GM19372 (cell line): ENCODE data around the gene CCDC61.

Experiments used
- ATAC-seq: cut with Tn5 transposase; IDR thresholded peaks from one replicate; pipeline ENCODE4 v1.9.1; 2021; ENCODE audit warnings: mild to moderate bottlenecking, low read depth, moderate library complexity; ENCODE audit not compliant: unreplicated experiment

Gene CCDC61

GRCh38 chr19:45994998-45995714 is at the start of gene CCDC61:
CCDC61 (plus strand) TSS chr19:45995467; CDS start chr19:46003019, 7,552 bp downstream.
- ATAC-seq: peak; percentile 93

DNA sequence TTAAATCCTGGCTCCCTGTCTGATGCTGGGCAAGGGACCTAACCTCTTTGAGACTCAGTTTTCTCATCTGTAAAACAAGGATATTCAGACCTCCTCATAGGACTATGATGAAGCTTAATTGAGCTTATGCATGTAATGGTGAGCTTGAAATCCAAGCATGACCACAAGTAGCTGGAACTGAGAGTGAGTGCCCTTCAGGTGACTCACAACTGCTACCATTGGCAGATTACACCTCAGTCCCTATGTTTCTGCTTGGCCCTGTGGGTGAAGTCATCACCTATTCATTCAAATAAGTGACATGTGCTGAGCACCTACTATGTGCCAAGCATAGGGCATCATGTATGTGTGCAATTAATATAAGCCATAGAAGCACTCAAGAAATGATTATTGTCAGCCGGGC is 47.3 kb upstream of the CCDC61 start:
- no peak for ATAC-seq

GRCh38 chr19:45952341-45952685 is 43.0 kb upstream of the CCDC61 start:
- no peak for ATAC-seq

DNA sequence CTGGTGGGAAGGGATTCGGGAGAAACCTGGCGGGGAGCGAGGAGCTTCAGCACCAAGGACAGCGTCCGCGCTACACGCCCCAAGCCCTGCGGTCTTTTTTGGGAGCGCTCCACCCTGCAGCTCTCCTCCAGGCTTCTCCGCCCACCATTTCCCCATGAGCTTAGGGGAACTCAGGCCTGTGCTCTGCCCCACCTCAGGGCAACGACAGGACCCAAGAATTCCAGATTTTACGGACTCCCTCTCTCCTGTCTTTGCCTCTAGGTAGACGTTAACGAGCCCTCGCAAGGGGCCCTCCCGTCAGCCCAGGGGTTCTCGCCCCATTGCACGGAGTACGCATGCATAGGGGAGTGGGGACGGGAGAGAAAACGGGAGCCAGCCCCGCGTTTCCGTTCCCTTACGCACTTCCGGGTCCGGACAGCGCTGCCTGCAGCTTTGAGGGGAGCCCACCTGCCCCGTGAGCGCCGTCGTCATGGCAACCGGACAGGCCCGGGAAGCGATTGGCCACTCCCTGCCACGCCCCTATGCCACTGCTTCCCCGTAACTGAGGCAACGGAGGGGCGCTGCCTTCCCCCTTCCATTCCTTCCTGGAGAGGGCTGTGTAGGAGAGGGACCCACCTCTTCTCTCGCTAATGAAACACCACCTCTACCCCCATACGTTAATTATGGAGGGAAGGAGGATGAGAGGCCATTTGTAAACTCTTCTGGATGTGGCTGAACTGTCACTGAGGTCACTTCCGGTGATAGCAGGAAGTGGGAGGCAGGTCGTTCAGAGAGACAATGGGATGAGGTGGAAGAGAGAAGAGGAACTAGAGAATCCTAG is 42.4 kb upstream of the CCDC61 start:
- no peak for ATAC-seq

DNA sequence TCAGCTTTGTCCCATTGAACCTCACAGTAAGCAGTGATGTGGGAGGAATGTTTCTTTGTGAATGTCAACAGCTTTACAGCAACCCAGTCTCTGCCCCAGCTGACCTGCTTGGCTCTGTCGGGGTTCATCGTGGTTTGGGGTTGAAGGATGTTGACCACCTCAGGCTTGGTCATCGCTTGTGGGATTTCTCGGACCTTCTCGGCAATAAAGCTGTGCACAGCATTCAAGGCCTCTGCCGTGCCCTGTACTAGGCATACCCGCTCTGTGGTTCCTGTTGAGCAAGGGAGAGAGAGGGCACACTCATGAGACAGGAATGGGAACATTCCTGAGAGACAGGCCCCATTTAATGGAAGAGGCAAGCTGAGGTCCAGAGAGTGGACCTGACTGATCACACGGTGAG is 41.6 kb upstream of the CCDC61 start:
- no peak for ATAC-seq

GRCh38 chr19:45954156-45954555 is 41.1 kb upstream of the CCDC61 start:
- no peak for ATAC-seq

DNA sequence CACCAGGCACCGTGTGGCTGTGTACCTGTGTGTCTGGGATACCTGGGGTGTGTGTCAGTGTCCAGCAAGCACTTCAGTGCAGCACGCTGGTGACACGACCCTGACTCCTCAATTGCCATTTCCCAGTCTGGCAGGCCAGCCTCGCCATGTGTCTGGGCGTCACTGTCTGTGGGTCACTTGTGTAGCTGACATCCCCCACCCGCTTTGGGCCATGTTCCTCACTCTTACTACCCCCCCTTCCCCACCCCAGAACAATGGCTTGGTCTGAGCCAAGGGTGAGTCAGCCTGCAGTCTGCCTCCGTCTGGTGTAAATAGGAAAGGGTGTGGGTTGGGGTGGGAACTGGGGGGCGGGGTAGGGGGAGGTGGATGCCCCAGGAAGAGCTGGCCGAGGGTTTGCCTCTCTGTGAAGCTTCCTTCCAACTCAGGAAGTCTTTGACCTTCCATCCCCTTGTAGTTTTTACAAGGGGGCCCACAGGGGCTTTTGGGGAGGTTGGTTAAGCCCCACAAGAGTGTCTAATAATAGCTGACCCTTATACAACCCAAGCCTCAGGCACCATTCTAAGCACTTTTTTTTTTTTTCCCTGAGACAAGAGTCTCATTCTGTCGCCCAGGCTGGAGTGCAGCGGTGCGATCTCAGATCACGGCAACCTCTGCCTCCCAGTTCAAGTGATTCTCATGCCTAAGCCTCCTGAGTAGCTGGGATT is 39.2 kb upstream of the CCDC61 start:
- no peak for ATAC-seq

DNA sequence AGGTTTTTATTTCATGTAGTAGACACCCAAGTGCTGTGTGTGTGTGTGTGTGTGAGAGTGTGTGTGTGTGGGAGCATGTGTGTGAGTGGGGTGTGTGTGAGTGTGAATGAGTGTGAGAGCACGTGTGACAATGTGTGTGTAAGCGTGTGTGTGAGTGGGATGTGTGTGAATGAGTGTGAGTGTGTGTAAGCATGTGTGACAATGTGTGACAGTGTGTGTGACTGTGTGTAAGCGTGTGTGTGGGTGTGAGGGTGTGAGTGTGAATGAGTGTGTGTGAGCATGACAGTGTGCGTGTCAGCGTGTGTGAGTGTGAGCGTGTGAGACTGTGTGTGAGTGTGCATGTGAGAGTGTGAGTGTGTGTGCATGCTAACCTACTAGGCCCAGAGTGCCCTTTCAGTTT is 36.9 kb upstream of the CCDC61 start:
- no peak for ATAC-seq

DNA sequence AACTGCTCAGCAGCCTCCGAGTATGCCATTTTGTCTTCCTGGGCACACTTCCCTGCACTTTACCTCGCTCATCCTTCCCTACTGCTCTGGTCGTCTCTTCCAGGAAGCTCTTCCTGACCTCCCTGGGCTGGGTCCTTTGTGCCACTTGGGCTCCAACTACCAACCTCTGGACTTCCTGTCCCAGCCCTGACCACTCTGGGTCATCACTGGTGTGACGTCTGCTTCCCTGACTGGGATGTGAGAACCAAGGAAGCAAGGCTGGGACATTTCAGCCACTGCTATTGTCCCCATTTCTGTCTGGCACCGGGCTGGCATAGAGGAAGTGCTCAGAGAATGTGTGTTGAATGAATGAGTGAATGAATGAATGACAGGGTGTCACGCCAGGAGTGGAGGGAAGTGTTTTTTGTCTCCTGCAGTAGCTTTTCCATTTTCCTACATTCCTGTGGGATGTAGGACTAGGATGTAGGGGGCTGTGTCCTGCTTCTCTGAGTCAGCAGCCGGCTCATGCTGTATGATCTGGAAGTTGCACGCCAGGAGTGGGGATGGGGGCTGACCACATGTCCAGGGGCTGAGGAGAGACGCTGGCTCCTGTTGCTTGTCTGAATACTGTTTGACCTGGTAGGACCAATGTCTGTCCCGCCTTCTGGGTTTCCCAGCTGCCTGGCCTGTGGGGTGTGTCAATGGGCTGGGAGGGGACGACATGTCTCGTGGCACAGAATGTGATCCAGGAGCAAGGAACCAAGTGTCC is 36.3 kb upstream of the CCDC61 start:
- no peak for ATAC-seq

GRCh38 chr19:45959517-45960025 is 35.7 kb upstream of the CCDC61 start:
- no peak for ATAC-seq

DNA sequence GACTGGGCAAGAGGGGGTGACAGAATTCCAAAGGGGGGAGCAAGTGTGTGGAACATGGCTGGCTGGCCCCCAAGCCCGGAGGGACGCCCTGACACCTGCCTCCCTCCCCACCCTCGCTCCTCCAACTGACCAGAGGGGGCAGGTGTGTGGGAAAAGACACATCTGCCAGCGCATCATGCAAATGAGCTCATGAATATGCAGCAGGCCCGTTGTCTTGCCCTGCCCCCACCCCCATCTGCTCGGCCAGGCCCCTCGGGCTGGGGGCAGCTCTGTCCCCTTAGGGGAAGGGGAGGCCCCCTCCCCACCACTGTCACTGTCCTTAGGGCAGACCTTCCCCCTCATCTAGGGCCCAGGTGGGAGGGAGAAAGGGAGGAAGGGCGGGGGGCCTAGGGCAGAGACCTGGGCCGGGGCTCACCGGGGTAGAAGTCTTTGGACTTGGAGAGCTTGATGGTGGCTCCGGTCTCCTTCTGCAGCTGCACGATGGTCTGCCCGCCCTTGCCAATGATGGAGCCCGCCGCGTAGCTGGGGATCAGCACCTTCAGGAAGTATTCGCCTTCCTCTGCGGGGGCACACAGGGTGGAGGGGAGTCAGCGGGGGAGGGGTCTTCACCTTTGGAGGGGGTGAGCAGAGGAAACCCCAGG is 34.6 kb upstream of the CCDC61 start:
- no peak for ATAC-seq

GRCh38 chr19:45962021-45962420 is 33.2 kb upstream of the CCDC61 start:
- no peak for ATAC-seq

- no peak for ATAC-seq
These were observed 28.0 kb upstream of the CCDC61 start for GRCh38 chr19:45967246-45967645.

DNA sequence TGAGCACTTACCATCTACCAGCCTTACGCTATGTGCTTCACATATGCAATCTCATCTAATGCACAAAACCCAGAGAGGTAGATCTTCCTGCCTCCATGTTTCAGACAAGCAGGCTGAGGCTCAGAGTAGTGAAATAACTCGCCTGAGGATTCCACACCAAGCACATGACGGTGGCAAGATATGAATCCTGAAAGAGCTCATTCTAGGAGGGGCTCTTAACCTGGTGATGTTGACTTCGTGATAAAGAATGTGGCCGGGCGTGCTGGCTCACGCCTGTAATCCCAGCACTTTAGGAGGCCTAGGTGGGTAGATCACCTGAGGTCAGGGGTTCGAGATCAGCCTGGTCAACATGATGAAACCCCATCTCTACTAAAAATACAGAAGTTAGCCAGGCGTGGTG is 26.6 kb upstream of the CCDC61 start:
- no peak for ATAC-seq

DNA sequence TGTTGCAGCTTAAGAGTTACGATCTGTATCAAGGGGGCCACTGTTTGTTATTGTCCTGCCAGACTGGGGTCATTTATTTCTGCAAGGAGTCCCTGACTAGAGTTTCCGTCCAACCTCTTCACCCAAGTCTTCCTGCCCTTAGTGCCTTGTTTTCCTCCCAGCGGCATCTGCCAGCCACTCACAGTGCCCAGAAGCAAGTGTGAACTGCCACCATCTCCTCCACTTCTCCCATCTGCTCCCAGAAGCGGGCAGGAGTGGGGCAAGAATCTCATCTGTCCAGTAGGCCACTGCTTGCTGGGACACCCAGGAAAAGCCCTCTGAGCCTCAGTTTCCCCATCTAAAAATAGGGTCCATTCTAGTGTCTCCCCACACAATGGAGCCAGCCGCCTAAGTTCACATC is 25.6 kb upstream of the CCDC61 start:
- no peak for ATAC-seq

DNA sequence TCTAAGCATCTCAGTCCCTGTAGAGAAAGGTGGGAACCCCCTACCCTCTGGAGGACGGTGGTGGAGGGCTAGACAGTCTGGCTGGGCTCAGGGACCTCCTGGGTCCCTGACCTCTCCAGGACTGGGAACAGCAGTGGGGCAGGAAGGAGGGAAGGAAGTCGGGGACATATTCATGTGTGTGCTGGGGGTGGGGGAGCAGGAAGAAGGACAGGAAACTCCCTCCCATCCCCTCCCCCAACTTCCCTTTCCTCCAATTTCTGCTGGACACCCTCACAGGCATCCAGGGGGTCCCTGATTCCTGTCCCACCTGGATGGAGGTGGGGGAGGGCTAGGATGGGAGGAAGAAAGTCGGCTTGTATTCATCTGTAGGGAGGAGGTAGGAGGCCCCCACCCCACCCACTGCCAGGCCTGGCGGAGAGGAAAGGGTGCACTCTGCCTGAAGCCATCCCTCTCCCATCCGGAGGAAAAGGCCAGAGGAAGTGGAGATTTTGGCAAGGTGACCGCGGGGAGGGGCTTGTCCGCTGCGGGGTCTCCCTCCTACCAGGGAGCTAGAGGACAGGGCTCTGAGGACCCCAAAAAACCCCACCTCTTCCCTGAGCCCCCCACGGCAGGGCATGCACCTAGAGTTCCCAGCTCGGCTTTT is 23.9 kb upstream of the CCDC61 start:
- no peak for ATAC-seq

DNA sequence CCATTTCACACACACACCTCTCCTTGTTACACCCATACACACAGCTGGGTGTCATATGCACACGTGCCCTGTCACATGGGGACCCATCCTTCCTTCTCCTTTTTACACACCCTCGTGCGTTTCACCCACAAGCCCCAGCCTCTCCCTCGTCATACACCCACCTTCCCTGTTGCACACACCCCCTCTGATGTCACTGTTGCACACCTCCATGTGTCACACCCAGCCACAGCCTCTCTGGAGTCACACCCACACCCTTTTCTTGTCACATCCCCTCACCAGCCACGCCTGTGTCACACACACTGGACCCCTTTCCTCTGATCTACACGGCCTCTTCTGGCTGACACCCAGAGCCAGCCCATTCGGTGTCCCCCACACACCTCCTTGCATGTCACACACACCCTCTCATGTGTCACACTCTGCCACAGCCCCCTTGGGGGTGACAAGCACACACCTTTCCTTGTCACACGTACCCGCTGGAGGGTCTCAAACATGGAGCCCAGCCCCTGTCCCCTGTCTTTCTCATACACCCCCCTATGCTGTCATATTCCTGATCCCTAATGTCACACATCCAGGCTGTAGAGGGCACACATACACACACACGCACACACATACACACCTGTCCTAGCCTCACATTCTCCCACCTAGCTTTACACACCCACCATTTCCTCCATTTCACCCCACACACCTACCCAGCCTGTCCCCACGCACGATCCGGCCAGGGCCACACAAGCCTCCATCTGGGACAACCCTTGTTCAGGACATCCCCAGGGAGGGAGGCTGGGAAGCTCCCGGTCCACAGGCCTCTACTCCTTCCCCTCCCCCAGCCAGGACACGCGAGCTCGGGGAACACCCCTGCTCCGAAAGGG is 23.0 kb upstream of the CCDC61 start:
- no peak for ATAC-seq

GRCh38 chr19:45972947-45973540 is 22.2 kb upstream of the CCDC61 start:
- no peak for ATAC-seq
